SK-N-SH treated with all-trans-retinoic acid at 6 μM for 48 hours (cell line): ENCODE data around the gene ESYT2.

Experiments used
- RARB ChIP-seq: fragments of 250-450 bp; sonication (Bioruptor Pico); IDR thresholded peaks from 2 replicates; pipeline ENCODE4 v1.8.0; 2021; ENCODE audit warnings: mild to moderate bottlenecking, moderate library complexity
- ZC3H10 ChIP-seq: fragments of 250-450 bp; sonication (Bioruptor Pico); IDR thresholded peaks from 2 replicates; pipeline ENCODE4 v1.5.1; 2021; ENCODE audit warnings: mild to moderate bottlenecking, moderate library complexity

GRCh38 chr7:158753900-158754299, 75.4 kb downstream of the ESYT2 start:
- TF ChIP-seq RARB, result no peak
- no peak for TF ChIP-seq ZC3H10
